Measurements from ENCODE around the gene DUS2. TPM values are rescaled to one million over a fixed set of nuclear protein-coding genes. Genes with fewer than 3 reads are reported as not detected.

DUS2 gene
- total and polyA plus RNA-seq, 9 of the 15 experiments (the other 6 are each of a cell fraction or from before 2014, with no cell fraction given): 5.8 to 22.5 (median 20.6) TPM

- TF ChIP-seq XRCC5 (IDR thresholded peaks at IDR 0.05; ENCODE audit: low read depth, low read length) (no peak), MAFK (IDR thresholded peaks at IDR 0.05; ENCODE audit: low read length) (peak; percentile 94), NCOA6 (IDR thresholded peaks at IDR 0.05) (0 out of 2 replicates have a peak, but pooled peaks have one; percentile 40), ZBTB49 (CRISPR knock-in tag; IDR thresholded peaks at IDR 0.05; ENCODE audit: borderline replicate concordance) (no peak), SMARCC2 (IDR thresholded peaks at IDR 0.05; ENCODE audit: low read depth) (peak; percentile 68; the same call in 1 of the 2 replicates), ZBTB40 (IDR thresholded peaks at IDR 0.05) (no peak), ZBTB40 (CRISPR knock-in tag; IDR thresholded peaks at IDR 0.05) (no peak), FOXO4 (CRISPR knock-in tag; IDR thresholded peaks at IDR 0.05) (no peak), TAF9B (IDR thresholded peaks at IDR 0.05; ENCODE audit: partially characterized antibody) (peak; percentile 13), KDM5B (IDR thresholded peaks at IDR 0.05; ENCODE audit: insufficient replicate concordance, low read depth, low read length) (no peak), ZSCAN29 (IDR thresholded peaks at IDR 0.05) (no peak), PCBP2 (IDR thresholded peaks at IDR 0.05; ENCODE audit: low read depth, low read length, poor library complexity, severe bottlenecking) (no peak), EWSR1 (IDR thresholded peaks at IDR 0.05; ENCODE audit: borderline replicate concordance, low read depth, partially characterized antibody) (no peak), CBX2 (IDR thresholded peaks at IDR 0.05; ENCODE audit: insufficient read depth, low read length, poor library complexity, severe bottlenecking) (no peak), ILK (tag; IDR thresholded peaks at IDR 0.05; ENCODE audit: borderline replicate concordance, low read depth) (no peak), GATAD2A (IDR thresholded peaks at IDR 0.05) (no peak)
Observed at GRCh38 chr16:68086860-68087268, 63.8 kb downstream of the DUS2 start (continued).
